Testis (tissue), 3 donors: ENCODE data around the gene SERINC4. TPM values are rescaled to one million over a fixed set of nuclear protein-coding genes. Genes with fewer than 3 reads are reported as not detected.

ENCODE experiments used
- DNase-seq: peaks from one replicate; pipeline ENCODE4 v3.0.0-alpha.2; 2019
- H3K27ac ChIP-seq, 2 donors: fragments of 200-600 bp; sonication (generic); one replicate each; pipeline ENCODE4 v1.5.1; 2019
- H3K27me3 ChIP-seq: fragments of 200-600 bp; sonication (generic); one replicate; pipeline ENCODE4 v1.5.1; 2019
- H3K36me3 ChIP-seq: fragments of 200-600 bp; sonication (generic); one replicate; pipeline ENCODE4 v1.5.1; 2017; ENCODE audit warnings: low read depth; ENCODE audit errors: missing control alignments
- H3K4me1 ChIP-seq: fragments of 200-600 bp; sonication (generic); one replicate; pipeline ENCODE4 v1.5.1; 2019
- H3K4me3 ChIP-seq, 2 donors: fragments of 200-600 bp; sonication (generic); one replicate each; pipeline ENCODE4 v1.5.1; 2017 to 2019
- H3K9me3 ChIP-seq: fragments of 200-600 bp; sonication (generic); one replicate; pipeline ENCODE4 v1.5.1; 2017
- POLR2A ChIP-seq: fragments of 450-650 bp; IDR thresholded peaks from one replicate; pipeline ENCODE4 v1.6.1; 2017; ENCODE audit warnings: antibody characterized with exemption, mild to moderate bottlenecking, moderate library complexity
- WGBS, 2 donors: methylation state at CpG; one replicate each; pipeline ENCODE4 v1.1.5; 2018; 5-methylcytosine and 5-hydroxymethylcytosine counted together
- intact Hi-C: fragments of 100-400 bp; cut with DNase I; formaldehyde crosslinking; loops from one replicate; pipeline ENCODE4 v1.15.1; 2023; ENCODE audit warnings: low total_unique reads
- polyA plus RNA-seq: library from polyadenylated mRNA; stranded (reverse); fragments of 350-450 nt; fragmentation: Illumina TruSeq; extraction: RNeasy Lipid Tissue Mini Kit (QIAGEN cat#74804); gene quantifications from one replicate; pipeline ENCODE4 v1.2.3, GENCODE V29; 2014; ENCODE audit warnings: low read depth, low replicate concordance; ENCODE audit not compliant: insufficient read depth
- total RNA-seq, 2 donors: library from RNA; depleted of rRNA; stranded (reverse); fragments of >200 nt; gene quantifications; one replicate each; pipeline ENCODE4 v1.2.3, GENCODE V29; 2016
- TF ChIP-seq, protein P1 (sequence below), 3 experiments: fragments of 450-650 bp in 2 of 3; fragments of 200-600 bp in 1 of 3; sonication (generic) in 1 of 3; IDR thresholded peaks; one replicate each; pipeline ENCODE4 v1.5.1; 2016 to 2019; ENCODE audit warnings: antibody characterized with exemption in 3 of 3, mild to moderate bottlenecking in 2 of 3, moderate library complexity in 1 of 3

Gene SERINC4
- total and polyA plus RNA-seq, 3 donors from 2014 or later = 7.0 to 11.7 (median 11.7) TPM

DNA sequence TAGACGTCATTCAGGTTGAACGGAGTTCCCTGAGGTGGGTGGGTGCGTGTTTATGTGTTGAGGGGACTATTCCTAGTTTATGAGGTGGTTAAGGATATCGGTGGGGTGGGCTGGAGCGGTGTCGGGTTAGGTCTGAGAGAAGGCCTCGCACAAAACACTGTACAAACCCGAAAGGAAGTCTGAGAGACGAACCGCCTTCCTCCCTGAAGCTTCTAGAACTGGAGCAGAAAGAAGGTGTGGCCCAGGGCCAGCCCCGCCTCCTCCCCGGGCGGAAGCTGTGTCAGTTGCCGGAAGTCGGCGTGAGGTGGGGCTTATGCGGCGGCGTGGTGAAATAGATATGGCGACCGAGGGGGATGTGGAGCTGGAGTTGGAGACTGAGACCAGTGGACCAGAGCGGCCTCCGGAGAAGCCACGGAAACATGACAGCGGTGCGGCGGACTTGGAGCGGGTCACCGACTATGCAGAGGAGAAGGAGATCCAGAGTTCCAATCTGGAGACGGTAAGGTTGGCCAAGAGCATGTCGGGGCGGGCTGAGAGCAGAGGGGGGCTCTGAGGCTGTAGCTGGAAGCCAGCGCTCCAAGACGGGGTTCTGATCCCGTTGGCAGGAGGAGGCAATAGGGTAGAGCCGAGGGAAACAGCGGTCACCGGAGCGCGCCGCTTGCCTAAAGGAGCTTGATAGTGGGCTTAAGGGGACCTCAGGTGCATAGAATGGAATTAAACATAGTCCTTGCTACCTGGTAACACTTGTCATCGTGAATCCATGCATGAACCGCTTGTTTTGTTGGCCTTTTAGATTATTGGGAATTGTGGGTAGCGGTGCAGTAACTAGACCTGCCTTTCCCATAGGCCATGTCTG is 494 bp upstream of the SERINC4 start, which contains the start of gene HYPK:
TSS of gene HYPK (plus strand) at position 314 of the 856 bp plus-strand sequence. CDS start at position 338, 24 bp downstream.
- H3K4me1 ChIP-seq = peaks cover 20% of the 10 kb centered on the region
- intact Hi-C loops = no loop called here
- TF ChIP-seq, protein P1, sequence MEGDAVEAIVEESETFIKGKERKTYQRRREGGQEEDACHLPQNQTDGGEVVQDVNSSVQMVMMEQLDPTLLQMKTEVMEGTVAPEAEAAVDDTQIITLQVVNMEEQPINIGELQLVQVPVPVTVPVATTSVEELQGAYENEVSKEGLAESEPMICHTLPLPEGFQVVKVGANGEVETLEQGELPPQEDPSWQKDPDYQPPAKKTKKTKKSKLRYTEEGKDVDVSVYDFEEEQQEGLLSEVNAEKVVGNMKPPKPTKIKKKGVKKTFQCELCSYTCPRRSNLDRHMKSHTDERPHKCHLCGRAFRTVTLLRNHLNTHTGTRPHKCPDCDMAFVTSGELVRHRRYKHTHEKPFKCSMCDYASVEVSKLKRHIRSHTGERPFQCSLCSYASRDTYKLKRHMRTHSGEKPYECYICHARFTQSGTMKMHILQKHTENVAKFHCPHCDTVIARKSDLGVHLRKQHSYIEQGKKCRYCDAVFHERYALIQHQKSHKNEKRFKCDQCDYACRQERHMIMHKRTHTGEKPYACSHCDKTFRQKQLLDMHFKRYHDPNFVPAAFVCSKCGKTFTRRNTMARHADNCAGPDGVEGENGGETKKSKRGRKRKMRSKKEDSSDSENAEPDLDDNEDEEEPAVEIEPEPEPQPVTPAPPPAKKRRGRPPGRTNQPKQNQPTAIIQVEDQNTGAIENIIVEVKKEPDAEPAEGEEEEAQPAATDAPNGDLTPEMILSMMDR (IDR thresholded peaks at IDR 0.05) = peak in 1 of 3 experiments; percentile 5
- peak; percentile 28 for TF ChIP-seq POLR2A
- peak within 1 kb of the TSS; percentile 69 to 93 for H3K4me3 ChIP-seq
- WGBS, 2 donors = 4 to 8% methylated on average over 44 of the region's 44 CpGs
- H3K9me3 ChIP-seq = no peaks in the 10 kb centered on the region
- no peaks in the 10 kb centered on the region for H3K36me3 ChIP-seq
- H3K27me3 ChIP-seq = no peaks in the 10 kb centered on the region
- peak; percentile 97 for DNase-seq
- H3K27ac ChIP-seq = peak within 1 kb of the TSS; percentile 96

DNA sequence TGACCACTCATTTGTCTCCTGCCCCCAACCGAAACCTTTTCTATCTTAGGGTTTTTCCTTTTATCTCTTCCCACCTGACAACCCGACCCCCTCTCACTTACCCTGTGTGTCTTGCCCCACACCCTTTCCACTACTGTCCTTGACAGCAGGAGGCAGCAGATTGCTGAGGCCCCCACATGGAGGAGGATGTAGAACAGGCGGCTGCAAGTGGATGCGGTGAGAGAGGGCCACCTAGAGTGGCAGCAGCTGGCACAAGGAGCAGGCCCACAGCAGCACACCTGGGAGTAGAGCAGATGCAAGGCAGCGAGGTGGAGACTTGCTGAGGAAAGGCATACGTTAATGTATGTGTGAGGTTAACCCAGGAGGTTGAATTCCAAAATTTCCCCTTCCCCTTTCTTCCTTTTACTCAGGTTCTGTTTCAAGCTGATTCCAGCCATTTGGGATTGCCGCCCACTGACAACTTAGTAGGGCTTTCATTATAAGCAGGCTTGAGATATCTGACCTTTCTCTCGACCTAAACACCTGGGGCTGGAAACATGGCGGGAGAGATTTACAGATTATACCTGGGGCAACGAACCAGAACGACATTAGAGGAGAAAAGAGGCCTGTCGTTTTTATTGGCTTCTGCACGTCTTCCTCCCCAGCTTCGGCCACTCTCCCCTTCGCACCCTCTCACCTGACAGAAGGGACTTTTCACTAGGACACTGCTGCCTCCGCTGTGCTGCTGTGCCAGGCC is 643 bp downstream of the SERINC4 start:
- H3K27ac ChIP-seq = peak overlapping the region; percentile 96
- no peaks in the 10 kb centered on the region for H3K36me3 ChIP-seq
- DNase-seq = no peak
- intact Hi-C loops = no loop called here
- H3K9me3 ChIP-seq = no peaks in the 10 kb centered on the region
- peak overlapping the region; percentile 69 to 93 for H3K4me3 ChIP-seq
- 49 to 70% methylated on average over 15 to 16 of the region's 16 CpGs for WGBS, 2 donors
- no peak for TF ChIP-seq POLR2A
- TF ChIP-seq, protein P1 (IDR thresholded peaks at IDR 0.05) = no peak
- H3K27me3 ChIP-seq = no peaks in the 10 kb centered on the region
- H3K4me1 ChIP-seq = peaks cover 26% of the 10 kb centered on the region

DNA sequence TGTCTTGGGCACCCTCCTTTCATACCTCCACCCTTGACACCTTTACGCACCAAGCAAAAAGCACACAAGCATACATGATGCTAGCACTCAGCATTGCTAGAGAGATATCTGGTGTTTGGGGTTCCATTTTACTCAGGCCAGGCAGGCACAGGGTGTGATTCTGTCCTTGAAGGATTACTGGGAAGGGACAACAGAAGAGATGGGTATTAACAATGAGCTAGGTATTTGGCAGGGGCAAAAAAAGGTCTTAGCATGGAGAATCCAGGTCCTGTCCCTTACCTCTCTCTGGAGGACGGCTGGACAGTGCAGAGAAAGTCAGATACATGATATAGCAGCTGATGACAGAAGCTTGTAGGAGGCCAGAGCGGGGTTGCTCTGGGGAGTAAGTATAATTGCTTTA is 3.5 kb downstream of the SERINC4 start:
- Histone ChIP-seq H3K36me3 (no peaks in the 10 kb centered on the region), H3K4me1 (peaks cover 41% of the 10 kb centered on the region), H3K4me3 (no peak overlapping the region), H3K27me3 (no peaks in the 10 kb centered on the region), H3K27ac (no peak overlapping the region), H3K9me3 (no peaks in the 10 kb centered on the region)
- WGBS, 2 donors = 82 to 83% methylated on average over 3 of the region's 3 CpGs
- DNase-seq = no peak
- TF ChIP-seq, protein P1 (IDR thresholded peaks at IDR 0.05) = no peak
- TF ChIP-seq POLR2A = no peak
- intact Hi-C loops = no loop called here

DNA sequence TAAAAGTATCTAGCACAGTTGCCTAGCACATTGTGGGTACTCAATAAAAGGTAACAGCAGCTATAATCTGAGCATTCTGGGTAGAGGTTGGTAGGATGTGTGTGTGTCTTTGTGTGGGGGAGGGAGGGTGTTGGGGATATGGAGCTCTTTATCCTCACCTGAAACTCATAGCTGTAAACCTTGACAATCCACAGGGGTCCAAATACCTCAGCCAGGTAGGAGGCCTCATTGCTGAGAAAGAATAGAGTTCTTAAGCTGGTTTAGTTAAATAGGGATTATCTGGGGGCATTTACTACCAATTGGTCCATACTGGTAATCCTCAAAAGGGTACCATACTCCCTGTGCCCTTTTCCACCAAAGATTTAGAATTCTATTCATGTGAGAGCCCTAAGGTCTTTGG is 4.0 kb downstream of the SERINC4 start:
- H3K9me3 ChIP-seq = no peaks in the 10 kb centered on the region
- no peak overlapping the region for H3K27ac ChIP-seq
- no peak for TF ChIP-seq POLR2A
- TF ChIP-seq, protein P1 (IDR thresholded peaks at IDR 0.05) = no peak
- intact Hi-C loops = no loop called here
- H3K4me1 ChIP-seq = peaks cover 41% of the 10 kb centered on the region
- no peaks in the 10 kb centered on the region for H3K36me3 ChIP-seq
- no peaks in the 10 kb centered on the region for H3K27me3 ChIP-seq
- H3K4me3 ChIP-seq = no peak overlapping the region
- no peak for DNase-seq
